HG02759 (cell line): ENCODE measurements around the gene ARHGAP31.
"Not testable (repeated sequence)": the region's sequence is repeated elsewhere in the genome, so short reads cannot be mapped to it uniquely, and the experiment has no call there.

Experiments
- ATAC-seq: cut with Tn5 transposase; IDR thresholded peaks from one replicate; pipeline ENCODE4 v1.9.1; 2021; ENCODE audit warnings: mild to moderate bottlenecking, moderate library complexity; ENCODE audit not compliant: unreplicated experiment

The ARHGAP31 gene

GRCh38 chr3:119343719-119344118 is 49.5 kb downstream of the ARHGAP31 start:
- peak; percentile 83 for ATAC-seq

- no peak for ATAC-seq
Observed at GRCh38 chr3:119346076-119346496, 51.9 kb downstream of the ARHGAP31 start.

- ATAC-seq = no peak
Observed at GRCh38 chr3:119347036-119347435, 52.9 kb downstream of the ARHGAP31 start.

- no peak for ATAC-seq
Observed at GRCh38 chr3:119349354-119350041, 55.3 kb downstream of the ARHGAP31 start.

- no peak for ATAC-seq
Observed at GRCh38 chr3:119350114-119350513, 55.9 kb downstream of the ARHGAP31 start.

GRCh38 chr3:119351581-119351980 is 57.4 kb downstream of the ARHGAP31 start:
- ATAC-seq = no peak

GRCh38 chr3:119352034-119352609 is 57.9 kb downstream of the ARHGAP31 start:
- peak; percentile 98 for ATAC-seq

GRCh38 chr3:119352863-119353527 is 58.8 kb downstream of the ARHGAP31 start:
- no peak for ATAC-seq

GRCh38 chr3:119355608-119356007 is 61.4 kb downstream of the ARHGAP31 start:
- not testable (repeated sequence) for ATAC-seq

- no peak for ATAC-seq
Observed at GRCh38 chr3:119356646-119357045, 62.5 kb downstream of the ARHGAP31 start.

- no peak for ATAC-seq
Observed at GRCh38 chr3:119357190-119357589, 63.0 kb downstream of the ARHGAP31 start.

GRCh38 chr3:119359476-119360326 is 65.5 kb downstream of the ARHGAP31 start:
- ATAC-seq = peak; percentile 70

- ATAC-seq = no peak
Observed at GRCh38 chr3:119360736-119361462, 66.7 kb downstream of the ARHGAP31 start.

- ATAC-seq = no peak
Observed at GRCh38 chr3:119362010-119362409, 67.8 kb downstream of the ARHGAP31 start.

- no peak for ATAC-seq
Observed at GRCh38 chr3:119362940-119363725, 69.0 kb downstream of the ARHGAP31 start.

- ATAC-seq = no peak
Observed at GRCh38 chr3:119364401-119364800, 70.2 kb downstream of the ARHGAP31 start.

GRCh38 chr3:119365418-119365817 is 71.2 kb downstream of the ARHGAP31 start:
- ATAC-seq = no peak

- ATAC-seq = no peak
Observed at GRCh38 chr3:119367000-119367399, 72.8 kb downstream of the ARHGAP31 start.

GRCh38 chr3:119368298-119368697 is 74.1 kb downstream of the ARHGAP31 start:
- ATAC-seq = no peak

- not testable (repeated sequence) for ATAC-seq
Observed at GRCh38 chr3:119371786-119372185, 77.6 kb downstream of the ARHGAP31 start.
